HUES64 (cell line): ENCODE results near the gene MYO1D.

Experiments used
- H3K27ac ChIP-seq: 2 replicates; pipeline ENCODE4 v1.7.0; 2013; ENCODE audit warnings: low read depth, low read length, inconsistent platforms
- H3K27me3 ChIP-seq: 2 replicates; pipeline ENCODE4 v1.6.1; 2013; ENCODE audit warnings: mild to moderate bottlenecking, low read length; ENCODE audit not compliant: insufficient read depth
- H3K36me3 ChIP-seq: 2 replicates; pipeline ENCODE4 v1.6.1; 2013; ENCODE audit warnings: mild to moderate bottlenecking, low read length; ENCODE audit not compliant: insufficient read depth
- H3K4me1 ChIP-seq: 2 replicates; pipeline ENCODE4 v1.6.1; 2013; ENCODE audit warnings: mild to moderate bottlenecking, low read length, moderate library complexity; ENCODE audit not compliant: insufficient read depth
- H3K4me3 ChIP-seq: 2 replicates; pipeline ENCODE4 v1.5.1; 2013; ENCODE audit warnings: mild to moderate bottlenecking, low read length, moderate library complexity
- H3K9ac ChIP-seq: 2 replicates; pipeline ENCODE4 v1.6.1; 2013; ENCODE audit warnings: mild to moderate bottlenecking, low read depth, low read length
- H3K9me3 ChIP-seq: 2 replicates; pipeline ENCODE4 v1.6.1; 2013; ENCODE audit warnings: low read depth, low read length; ENCODE audit not compliant: insufficient read depth
- WGBS: fragments of 150-250, 120-280 bp; methylation state at CpG from one replicate; pipeline ENCODE4 v1.1.7; 2013; ENCODE audit warnings: missing lambda C conversion rate; 5-methylcytosine and 5-hydroxymethylcytosine counted together

The MYO1D gene

DNA sequence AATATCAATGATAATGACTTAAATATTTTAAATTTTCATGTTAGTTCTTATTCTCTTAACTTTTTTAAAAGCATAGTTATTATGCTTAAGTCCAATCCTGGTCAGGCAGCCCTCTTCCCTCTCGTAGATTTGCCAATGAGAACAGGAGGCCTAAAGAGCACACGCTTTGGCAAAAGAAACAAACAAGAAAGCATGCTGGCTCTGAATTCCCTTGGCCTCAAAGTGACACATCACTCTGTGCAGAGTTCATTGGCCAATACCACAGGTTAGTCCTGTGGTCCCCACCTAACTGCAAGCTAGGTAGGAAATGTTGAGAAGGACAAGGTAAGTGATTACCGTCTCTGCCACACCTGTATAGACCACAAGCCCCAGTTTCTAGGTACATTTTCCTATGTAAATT, 61.5 kb downstream of the MYO1D start:
- Histone ChIP-seq H3K9ac (no peak overlapping the region), H3K9me3 (no peaks in the 10 kb centered on the region), H3K4me1 (peaks cover 10% of the 10 kb centered on the region; the same call in 1 of the 2 replicates), H3K27ac (no peak overlapping the region), H3K36me3 (no peaks in the 10 kb centered on the region), H3K27me3 (no peaks in the 10 kb centered on the region), H3K4me3 (no peak overlapping the region)
- 96% methylated on average over 3 of the region's 3 CpGs for WGBS

DNA sequence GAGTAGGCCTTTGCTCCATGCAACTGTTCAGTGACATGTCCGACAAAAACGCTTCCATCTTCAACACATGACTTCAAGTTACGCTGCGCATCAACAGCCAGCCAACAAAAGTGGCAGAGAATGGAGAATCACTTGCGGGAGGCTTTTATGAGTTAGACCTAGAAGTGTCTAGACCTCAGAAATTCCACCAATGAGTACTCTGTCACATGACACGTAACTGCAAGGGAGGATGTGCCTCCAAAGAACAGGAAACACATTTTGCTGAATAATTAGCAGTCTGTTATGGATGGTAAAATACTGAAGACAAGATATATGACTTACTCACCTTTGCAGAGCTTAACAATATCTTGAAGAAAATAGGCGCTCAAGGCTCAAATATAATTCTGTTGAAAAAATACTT, 62.1 kb downstream of the MYO1D start:
- no peaks in the 10 kb centered on the region for H3K36me3 ChIP-seq

DNA sequence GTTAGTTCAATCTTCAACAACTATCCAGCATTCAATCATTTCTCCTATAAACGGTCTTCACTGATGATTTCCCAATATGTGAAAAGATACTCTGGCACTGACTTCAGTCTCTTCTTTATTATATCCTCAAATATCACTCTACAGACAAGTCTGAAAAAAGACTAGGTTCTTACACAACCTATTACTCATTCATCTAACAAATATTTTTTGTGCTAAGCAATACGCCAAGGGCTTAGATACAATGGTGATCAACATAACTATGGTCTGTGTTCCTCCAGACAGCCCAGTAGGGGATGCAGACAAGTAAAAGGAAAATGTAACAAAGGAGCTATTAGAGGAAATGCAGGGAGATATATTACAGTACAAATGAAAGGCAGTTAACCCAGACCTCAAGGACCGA, 63.9 kb downstream of the MYO1D start:
- H3K4me3 ChIP-seq, result no peak overlapping the region
- H3K27me3 ChIP-seq, result no peaks in the 10 kb centered on the region
- H3K27ac ChIP-seq, result no peak overlapping the region
- 89% methylated on average over 3 of the region's 3 CpGs for WGBS
- peaks cover 11% of the 10 kb centered on the region for H3K4me1 ChIP-seq
- no peaks in the 10 kb centered on the region for H3K9me3 ChIP-seq
- H3K9ac ChIP-seq, result no peak overlapping the region
- H3K36me3 ChIP-seq, result no peaks in the 10 kb centered on the region

More for the DNA sequence above, 62.1 kb downstream of the MYO1D start:
- Histone ChIP-seq H3K4me3 (no peak overlapping the region), H3K27ac (no peak overlapping the region), H3K27me3 (no peaks in the 10 kb centered on the region), H3K9me3 (no peaks in the 10 kb centered on the region), H3K9ac (no peak overlapping the region), H3K4me1 (peaks cover 10% of the 10 kb centered on the region; the same call in 1 of the 2 replicates)
- 96% methylated on average over 6 of the region's 7 CpGs for WGBS

DNA sequence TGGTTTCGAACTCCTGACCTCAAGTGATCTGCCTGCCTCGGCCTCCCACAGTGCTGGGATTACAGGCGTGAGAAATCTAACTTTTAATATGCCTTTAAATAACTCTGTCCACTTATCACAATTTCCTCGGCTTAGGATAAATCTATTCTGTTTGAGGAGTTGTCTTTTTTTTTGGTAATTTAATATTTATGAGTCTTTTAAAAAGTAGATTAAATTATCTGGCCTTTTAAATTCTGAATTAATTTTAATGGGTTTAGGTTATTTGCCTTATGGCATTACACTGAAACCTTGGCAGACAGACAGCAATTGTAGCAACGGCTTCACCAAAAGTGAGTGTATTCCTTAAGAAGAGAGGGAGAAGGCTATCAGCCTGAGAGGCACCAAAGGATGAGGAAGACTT, 66.2 kb downstream of the MYO1D start:
- no peaks in the 10 kb centered on the region for H3K9me3 ChIP-seq
- no peaks in the 10 kb centered on the region for H3K36me3 ChIP-seq
- H3K27ac ChIP-seq, result no peak overlapping the region
- no peak overlapping the region for H3K9ac ChIP-seq
- 92% methylated on average over 4 of the region's 5 CpGs for WGBS
- H3K4me3 ChIP-seq, result no peak overlapping the region
- no peaks in the 10 kb centered on the region for H3K27me3 ChIP-seq
- peaks cover 15% of the 10 kb centered on the region for H3K4me1 ChIP-seq

DNA sequence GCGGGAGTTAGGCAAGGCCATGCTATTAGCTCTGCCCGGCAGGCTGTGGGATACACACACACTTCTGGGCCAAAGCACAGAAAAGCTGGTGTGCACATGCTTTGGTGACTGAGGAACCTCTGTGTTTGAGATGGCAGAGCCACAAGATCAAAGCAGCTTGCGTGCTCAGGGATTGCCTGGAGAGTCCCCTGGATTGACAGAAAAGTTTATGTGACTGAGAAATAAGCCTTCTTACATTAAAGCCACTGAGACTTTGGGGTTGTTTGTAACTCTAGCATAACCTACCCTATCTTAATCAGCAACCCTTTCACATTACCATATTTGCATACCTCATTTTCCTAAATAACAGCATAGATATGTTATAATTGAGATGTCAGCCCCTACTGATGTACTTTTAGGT, 69.3 kb downstream of the MYO1D start:
- peaks cover 6% of the 10 kb centered on the region; the same call in 1 of the 2 replicates for H3K4me1 ChIP-seq
- WGBS, result 89% methylated on average over 3 of the region's 3 CpGs
- H3K27ac ChIP-seq, result no peak overlapping the region
- H3K27me3 ChIP-seq, result no peaks in the 10 kb centered on the region
- no peak overlapping the region for H3K9ac ChIP-seq
- H3K4me3 ChIP-seq, result no peak overlapping the region
- no peaks in the 10 kb centered on the region for H3K9me3 ChIP-seq
- H3K36me3 ChIP-seq, result no peaks in the 10 kb centered on the region

DNA sequence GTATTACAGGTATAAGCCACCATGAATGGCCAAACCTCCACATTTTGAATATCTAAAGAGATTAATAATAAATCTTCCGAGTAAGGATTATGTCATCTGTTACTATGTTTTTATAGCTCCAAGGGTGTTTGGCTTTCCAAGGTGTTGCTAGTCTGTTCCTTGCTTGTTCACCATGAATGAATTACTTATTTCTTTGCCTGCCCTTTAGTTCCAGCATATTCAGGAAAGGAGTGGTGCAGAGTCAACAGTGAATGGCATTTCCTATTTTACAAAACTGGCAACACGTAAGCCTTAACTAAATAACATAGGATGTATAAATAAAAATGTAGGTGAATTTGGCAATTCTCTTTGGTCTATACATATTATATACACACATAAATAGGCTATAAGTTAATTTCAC, 70.3 kb downstream of the MYO1D start:
- Histone ChIP-seq H3K4me3 (no peak overlapping the region), H3K36me3 (no peaks in the 10 kb centered on the region), H3K4me1 (peaks cover 6% of the 10 kb centered on the region; the same call in 1 of the 2 replicates), H3K9ac (no peak overlapping the region), H3K27me3 (no peaks in the 10 kb centered on the region), H3K27ac (no peak overlapping the region), H3K9me3 (no peaks in the 10 kb centered on the region)
- WGBS, result 92% methylated on average over 1 of the region's 2 CpGs

DNA sequence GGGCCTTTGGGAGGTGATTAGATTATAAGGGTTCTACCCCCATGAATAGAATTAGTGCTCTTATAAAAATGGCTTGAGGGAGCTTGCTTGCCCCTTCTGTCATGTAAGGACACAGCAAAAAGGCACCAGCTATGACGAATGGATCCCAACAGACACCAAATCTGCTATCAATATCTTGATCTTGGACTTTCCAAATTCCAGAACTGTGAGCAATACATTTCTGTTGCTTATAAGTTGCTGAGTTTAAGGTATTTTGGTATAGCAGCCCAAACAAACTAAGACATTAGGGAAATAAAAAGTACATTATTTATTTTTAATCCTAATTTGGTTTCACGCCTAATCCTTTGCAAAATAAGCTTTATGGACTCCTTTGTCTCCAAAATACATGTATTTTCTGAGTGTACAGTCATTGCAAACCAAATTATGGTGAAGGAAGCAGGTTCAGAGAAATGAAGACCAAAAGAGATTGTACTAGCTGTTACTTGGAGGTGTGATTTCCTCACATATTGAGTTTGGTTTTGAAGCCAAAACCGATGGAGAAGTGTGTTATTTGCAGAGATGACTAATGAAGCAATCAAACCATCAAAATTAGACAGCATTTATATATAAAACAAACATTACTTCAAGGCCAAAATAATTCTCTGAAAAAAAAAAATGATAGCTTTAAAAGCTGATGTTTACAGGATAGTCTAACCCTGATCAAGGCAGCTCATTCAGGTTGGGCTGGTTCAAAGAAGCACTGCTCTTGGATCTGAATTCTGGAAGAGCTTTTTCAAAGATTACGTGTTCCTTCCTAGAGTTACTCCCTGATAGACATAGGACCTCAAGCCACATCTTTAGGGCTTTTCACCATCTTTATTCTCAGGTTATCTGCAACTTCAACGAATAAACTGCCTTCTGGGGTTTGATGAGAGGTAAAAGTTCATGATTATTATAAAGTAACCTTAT, 71.6 kb downstream of the MYO1D start:
- H3K9ac ChIP-seq, result no peak overlapping the region
- H3K4me1 ChIP-seq, result peaks cover 6% of the 10 kb centered on the region; the same call in 1 of the 2 replicates
- no peak overlapping the region for H3K27ac ChIP-seq
- no peaks in the 10 kb centered on the region for H3K9me3 ChIP-seq
- H3K27me3 ChIP-seq, result no peaks in the 10 kb centered on the region
- H3K4me3 ChIP-seq, result no peak overlapping the region
- 94% methylated on average over 4 of the region's 5 CpGs for WGBS
- no peaks in the 10 kb centered on the region for H3K36me3 ChIP-seq

DNA sequence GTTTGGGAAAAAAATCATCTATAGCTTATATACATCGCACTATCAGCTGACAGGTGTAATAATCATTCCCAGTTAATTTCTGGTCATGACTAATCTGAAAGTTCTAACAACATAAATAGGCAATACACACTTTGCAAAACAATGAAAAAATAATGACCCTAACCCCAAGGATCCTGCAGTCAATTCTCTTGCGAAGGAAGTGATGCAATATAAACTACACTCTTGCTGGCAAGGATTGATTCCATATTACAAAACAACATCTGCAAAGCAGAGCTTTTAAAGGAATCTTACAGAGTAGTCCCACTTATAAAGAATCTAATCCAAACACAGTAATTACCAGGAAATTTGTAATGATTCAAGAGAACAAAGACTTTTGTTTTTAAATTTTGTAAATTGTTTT, 73.4 kb downstream of the MYO1D start:
- Histone ChIP-seq H3K36me3 (no peaks in the 10 kb centered on the region), H3K9ac (no peak overlapping the region), H3K4me3 (no peak overlapping the region), H3K27me3 (no peaks in the 10 kb centered on the region), H3K4me1 (peaks cover 6% of the 10 kb centered on the region; the same call in 1 of the 2 replicates), H3K9me3 (no peaks in the 10 kb centered on the region), H3K27ac (no peak overlapping the region)
- WGBS, result 98% methylated on average over 2 of the region's 2 CpGs

DNA sequence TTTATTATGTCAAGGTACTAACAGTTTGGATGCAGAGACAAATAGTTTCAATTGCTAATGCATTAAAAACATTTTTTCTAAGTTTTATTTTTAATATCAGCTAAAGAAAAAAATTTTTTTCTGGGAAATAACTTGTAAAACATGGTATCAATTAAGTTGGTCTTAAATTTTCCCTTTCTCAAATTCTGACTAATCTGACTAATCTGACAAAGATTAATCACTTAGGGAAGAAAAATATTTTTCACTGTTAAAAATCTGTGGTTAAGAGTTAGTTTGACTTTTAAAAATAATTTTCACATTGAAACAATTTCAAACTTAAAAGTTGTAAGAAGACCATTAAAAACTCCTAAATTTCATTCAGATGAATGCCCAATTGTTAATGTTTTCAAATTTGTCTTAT, 74.6 kb downstream of the MYO1D start:
- no peak overlapping the region for H3K9ac ChIP-seq
- H3K27ac ChIP-seq, result no peak overlapping the region
- H3K9me3 ChIP-seq, result no peaks in the 10 kb centered on the region

DNA sequence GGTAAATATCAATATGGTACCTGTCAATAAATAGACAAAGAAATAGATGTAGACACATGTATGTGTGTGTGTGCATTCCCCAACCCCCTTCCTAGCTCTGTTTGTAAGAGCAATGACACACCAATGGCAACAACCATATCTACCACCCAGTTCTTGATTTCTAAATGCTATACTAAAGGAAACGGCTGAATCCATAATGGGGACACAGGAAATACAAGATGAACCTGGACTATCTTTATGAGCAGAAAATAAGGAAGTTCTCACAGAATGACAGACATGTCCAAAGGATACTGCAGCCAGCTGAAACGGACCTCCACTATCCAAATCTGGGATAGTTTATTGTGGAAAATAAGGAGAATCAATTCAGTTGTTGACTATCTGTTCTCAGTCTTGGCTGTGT, 75.3 kb downstream of the MYO1D start:
- WGBS, result 91% methylated on average over 2 of the region's 2 CpGs
- Histone ChIP-seq H3K27me3 (no peaks in the 10 kb centered on the region), H3K9me3 (no peaks in the 10 kb centered on the region), H3K4me1 (no peaks in the 10 kb centered on the region), H3K9ac (no peak overlapping the region), H3K36me3 (no peaks in the 10 kb centered on the region), H3K4me3 (no peak overlapping the region), H3K27ac (no peak overlapping the region)

More for the DNA sequence above, 74.6 kb downstream of the MYO1D start:
- Histone ChIP-seq H3K4me3 (no peak overlapping the region), H3K27me3 (no peaks in the 10 kb centered on the region), H3K36me3 (no peaks in the 10 kb centered on the region), H3K4me1 (no peaks in the 10 kb centered on the region)

DNA sequence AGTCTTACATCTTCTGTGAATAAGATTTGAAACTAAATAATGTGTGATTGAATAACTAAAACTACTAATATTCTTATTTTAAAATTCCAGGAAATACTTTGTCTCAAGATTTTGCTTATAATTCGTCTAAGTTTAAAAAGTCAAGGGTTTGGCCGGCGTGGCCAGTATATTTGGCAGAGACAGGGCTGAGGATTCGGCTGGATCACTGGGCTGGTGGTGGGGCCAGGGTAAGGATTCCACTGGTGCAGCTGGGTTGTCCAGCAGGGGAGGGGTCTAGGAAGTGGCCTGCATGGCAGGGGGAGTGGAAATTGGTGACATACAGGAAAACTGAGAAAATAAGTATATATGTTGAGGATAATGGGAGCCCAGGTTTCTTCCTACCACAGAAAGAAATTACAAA, 75.7 kb downstream of the MYO1D start:
- Histone ChIP-seq H3K36me3 (no peaks in the 10 kb centered on the region), H3K4me3 (no peak overlapping the region), H3K4me1 (no peaks in the 10 kb centered on the region), H3K27me3 (no peaks in the 10 kb centered on the region), H3K27ac (no peak overlapping the region), H3K9ac (no peak overlapping the region), H3K9me3 (no peaks in the 10 kb centered on the region)
- WGBS, result 96% methylated on average over 4 of the region's 4 CpGs
